BJ (cell line): Measurements from ENCODE around the gene APBB2. TPM values are rescaled to one million over a fixed set of nuclear protein-coding genes. Genes with fewer than 3 reads are reported as not detected.

Experiments used
- CTCF ChIA-PET: fragments of 350-600 bp; formaldehyde crosslinking; extraction: SDS; loops from one replicate; lab custom pipeline; 2021; ENCODE audit warnings: antibody characterized with exemption, inconsistent platforms; lab: Yijun Ruan, JAX
- POLR2A ChIA-PET: fragments of 300-600 bp; sonication (Branson Sonifier 250); formaldehyde crosslinking; extraction: SDS; loops from one replicate; lab custom pipeline; 2021; ENCODE audit warnings: antibody characterized with exemption; lab: Charles Lee
- DNase-seq: peaks from one replicate; pipeline ENCODE4 v3.0.0-alpha.2; 2011; ENCODE audit warnings: low read depth
- H3K27me3 ChIP-seq: 2 replicates; pipeline ENCODE4 v1.6.0; 2011; ENCODE audit warnings: low read length; ENCODE audit not compliant: control insufficient read depth, insufficient read depth
- H3K36me3 ChIP-seq: 2 replicates; pipeline ENCODE4 v1.5.1; 2011; ENCODE audit warnings: low read length; ENCODE audit not compliant: control insufficient read depth, insufficient read depth
- H3K4me3 ChIP-seq: 2 replicates; pipeline ENCODE4 v1.5.1; 2011; ENCODE audit warnings: low read depth, mild to moderate bottlenecking, control low read depth, low read length
- CTCF ChIP-seq: IDR thresholded peaks from 2 replicates; pipeline ENCODE4 v1.5.1; 2011; ENCODE audit warnings: low read depth, mild to moderate bottlenecking, control low read depth, inconsistent platforms, low read length, moderate library complexity; ENCODE audit not compliant: insufficient read depth
- polyA plus RNA-seq: library from polyadenylated mRNA; depleted of rRNA; stranded (reverse); fragments of >200 nt; gene quantifications from 2 replicates; pipeline ENCODE4 v1.2.3, GENCODE V29; 2011

Gene APBB2
- polyA plus RNA-seq, 1 experiment = 50.3 TPM

- no peak for TF ChIP-seq CTCF
- Histone ChIP-seq H3K36me3 (no peaks in the 10 kb centered on the region), H3K27me3 (no peaks in the 10 kb centered on the region), H3K4me3 (no peak overlapping the region)
- no peak for DNase-seq
- ChIA-PET POLR2A (no interaction called here), CTCF (interaction anchor here (1.1 kb wide), 1 partner anchor 14 kb away, joined by 3 read pairs; no protein-coding TSS in a partner anchor)
Observed at GRCh38 chr4:41207291-41207831, 7.0 kb downstream of the APBB2 start.

GRCh38 chr4:41205854-41206460 lies 8.4 kb downstream of the APBB2 start:
- DNase-seq = no peak
- ChIA-PET POLR2A (interaction anchor here (0.6 kb wide), 1 partner anchor 223 kb away, joined by 3 read pairs; no protein-coding TSS in a partner anchor), CTCF (interaction anchor here (2.1 kb wide), 1 partner anchor 230 kb away, joined by 8 read pairs; no protein-coding TSS in a partner anchor)
- H3K4me3 ChIP-seq = no peak overlapping the region
- H3K27me3 ChIP-seq = no peaks in the 10 kb centered on the region
- no peak for TF ChIP-seq CTCF
- no peaks in the 10 kb centered on the region for H3K36me3 ChIP-seq

- POLR2A ChIA-PET = no interaction called here
Observed at GRCh38 chr4:41205130-41205529, 9.2 kb downstream of the APBB2 start.

GRCh38 chr4:41204400-41204978 lies 9.9 kb downstream of the APBB2 start:
- DNase-seq = no peak
- Histone ChIP-seq H3K27me3 (no peaks in the 10 kb centered on the region), H3K36me3 (no peaks in the 10 kb centered on the region), H3K4me3 (no peak overlapping the region)
- no peak for TF ChIP-seq CTCF
- ChIA-PET CTCF (interaction anchor here (0.7 to 2.1 kb wide), 8 partner anchors 8 to 280 kb away, joined by 3 to 8 read pairs (median 4); partner anchors contain the start of gene APBB2), POLR2A (interaction anchor here (0.6 kb wide), 1 partner anchor 44 kb away, joined by 3 read pairs; no protein-coding TSS in a partner anchor)

More at GRCh38 chr4:41205130-41205529, 9.2 kb downstream of the APBB2 start:
- no peak for DNase-seq
- H3K36me3 ChIP-seq = no peaks in the 10 kb centered on the region
- H3K4me3 ChIP-seq = no peak overlapping the region
- TF ChIP-seq CTCF = no peak
- CTCF ChIA-PET = interaction anchor here (0.7 to 2.1 kb wide), 7 partner anchors 9 to 281 kb away, joined by 3 to 8 read pairs (median 3); partner anchors contain the start of gene APBB2
- H3K27me3 ChIP-seq = no peaks in the 10 kb centered on the region

- POLR2A ChIA-PET = no interaction called here
Observed at GRCh38 chr4:41203841-41204240, 10.5 kb downstream of the APBB2 start.

More at GRCh38 chr4:41203841-41204240, 10.5 kb downstream of the APBB2 start:
- DNase-seq = no peak
- no peaks in the 10 kb centered on the region for H3K27me3 ChIP-seq
- no peaks in the 10 kb centered on the region; the same call in 1 of the 2 replicates for H3K36me3 ChIP-seq
- H3K4me3 ChIP-seq = no peak overlapping the region
- CTCF ChIA-PET = interaction anchor here (0.9 to 1.2 kb wide), 3 partner anchors 9 to 65 kb away, joined by 3 to 5 read pairs (median 4); partner anchors contain the start of gene APBB2
- TF ChIP-seq CTCF = no peak
